NOMO-1 treated with dmso at 0.1 percent for 144 hours (cell line): ENCODE measurements around the gene DIAPH1.

ENCODE experiments used
- DNase-seq: peaks from one replicate; lab custom pipeline; 2025; ENCODE audit not compliant: unreplicated experiment; lab: John Stamatoyannopoulos, UW

The DIAPH1 gene

DNA sequence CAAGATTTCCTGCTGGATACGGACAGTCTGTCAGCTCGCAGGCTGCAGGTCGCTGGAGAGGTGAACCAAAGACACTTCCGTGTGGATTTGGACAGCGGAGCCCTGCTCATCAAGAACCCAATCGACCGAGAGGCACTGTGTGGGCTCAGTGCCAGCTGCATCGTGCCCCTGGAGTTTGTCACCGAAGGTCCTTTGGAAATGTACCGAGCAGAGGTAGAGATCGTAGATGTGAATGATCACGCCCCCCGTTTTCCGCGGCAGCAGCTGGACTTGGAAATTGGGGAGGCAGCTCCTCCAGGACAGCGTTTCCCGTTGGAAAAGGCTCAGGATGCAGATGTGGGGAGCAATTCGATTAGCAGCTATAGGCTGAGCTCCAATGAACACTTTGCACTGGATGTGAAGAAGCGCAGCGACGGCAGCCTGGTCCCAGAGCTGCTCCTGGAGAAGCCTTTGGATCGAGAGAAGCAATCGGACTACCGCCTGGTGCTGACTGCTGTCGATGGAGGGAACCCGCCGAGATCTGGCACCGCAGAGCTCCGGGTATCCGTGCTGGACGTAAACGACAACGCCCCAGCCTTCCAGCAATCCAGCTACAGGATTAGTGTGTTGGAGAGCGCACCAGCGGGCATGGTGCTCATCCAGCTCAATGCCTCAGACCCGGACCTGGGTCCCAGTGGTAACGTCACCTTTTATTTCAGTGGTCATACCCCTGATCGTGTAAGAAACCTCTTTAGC lies 133.3 kb downstream of the DIAPH1 start:
- DNase-seq, result no peak

DNA sequence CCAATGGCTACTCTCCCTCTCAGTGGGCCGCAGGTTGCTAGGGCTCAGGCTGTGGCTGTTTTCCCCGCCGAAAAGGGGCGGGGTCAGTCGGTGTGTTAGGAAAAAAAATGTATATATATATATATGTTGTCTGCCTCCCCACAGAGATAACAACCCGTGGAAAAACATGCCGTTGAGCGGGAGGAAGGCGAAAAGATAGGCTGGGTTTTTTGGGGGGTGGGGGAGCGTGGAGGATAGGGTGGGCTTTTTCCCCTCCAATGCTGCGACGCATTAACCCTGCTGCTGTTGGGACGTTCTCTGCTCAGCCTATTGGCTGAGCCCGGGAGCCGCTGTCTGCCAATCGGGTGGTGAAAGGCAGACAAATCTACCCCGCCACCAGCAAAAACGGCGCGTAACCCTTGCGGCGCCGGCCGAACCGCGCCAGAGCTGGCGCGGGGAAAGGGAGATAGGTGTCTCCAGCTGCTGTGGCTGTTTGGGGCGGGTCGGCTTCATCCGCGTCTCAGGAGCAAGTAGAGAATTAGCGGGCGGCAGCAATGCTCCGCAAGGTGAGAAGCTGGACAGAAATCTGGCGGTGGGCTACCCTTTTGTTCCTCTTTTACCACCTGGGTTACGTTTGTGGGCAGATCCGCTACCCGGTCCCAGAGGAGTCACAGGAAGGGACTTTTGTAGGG lies 134.0 kb downstream of the DIAPH1 start, which contains the start of gene PCDHGC4:
Gene PCDHGC4, plus strand, starts transcription at position 390 of the 671 bp plus-strand sequence. Its CDS starts 144 bp downstream, at position 534.
- DNase-seq, result no peak

DNA sequence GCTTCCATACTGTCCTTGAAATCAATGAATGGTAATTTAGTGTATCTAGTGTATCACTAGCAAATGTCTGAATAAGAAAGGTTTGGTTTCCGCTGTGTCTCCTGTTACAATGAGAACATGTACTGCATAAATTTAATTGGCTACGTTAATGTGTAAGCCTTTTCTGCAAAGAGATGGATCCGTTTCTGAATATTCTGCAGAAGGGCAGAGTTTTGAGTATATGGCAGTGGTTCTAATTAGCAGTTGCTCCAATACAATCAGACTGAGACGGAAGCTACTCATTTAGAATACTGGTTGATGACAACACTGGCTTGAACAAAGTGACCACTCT lies 134.5 kb downstream of the DIAPH1 start:
- DNase-seq, result no peak

DNA sequence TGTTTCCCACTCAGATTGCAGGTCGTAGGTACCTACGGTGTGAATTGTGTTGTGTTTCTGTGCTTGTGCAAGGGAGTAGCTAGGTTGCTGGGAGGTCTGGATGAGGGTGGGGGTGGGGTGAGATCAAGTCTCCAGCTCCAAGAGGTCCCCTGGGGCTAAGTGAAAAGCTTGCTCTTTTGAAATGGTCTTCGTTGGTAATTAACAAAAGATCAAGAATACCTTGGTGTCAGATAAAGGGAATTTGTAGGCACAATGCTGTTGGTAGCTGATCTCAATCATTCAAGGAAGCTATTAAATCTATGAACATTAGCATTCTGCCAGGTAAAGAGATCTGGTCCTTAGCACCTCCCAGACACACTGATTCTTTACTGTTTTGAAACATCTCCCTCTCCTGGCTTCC lies 134.9 kb downstream of the DIAPH1 start:
- no peak for DNase-seq

DNA sequence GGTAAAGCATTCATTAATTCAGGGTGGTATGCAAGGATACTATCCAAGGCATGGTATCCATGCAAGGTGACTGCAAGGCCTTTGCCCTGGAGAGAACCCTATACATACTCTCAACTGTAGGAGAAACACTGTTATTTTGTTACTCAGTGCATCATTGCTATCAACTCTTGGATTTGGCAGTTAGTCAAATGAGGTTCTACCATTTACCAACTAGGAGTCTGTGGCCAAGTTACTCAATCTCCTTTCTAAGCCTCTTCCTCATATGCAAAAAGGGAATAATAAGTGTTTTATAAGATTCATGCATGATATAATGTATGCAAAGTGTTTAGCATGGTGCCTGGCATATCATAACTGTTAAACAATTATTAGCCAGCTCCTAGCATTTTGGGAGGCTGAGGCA lies 139.0 kb downstream of the DIAPH1 start:
- no peak for DNase-seq

DNA sequence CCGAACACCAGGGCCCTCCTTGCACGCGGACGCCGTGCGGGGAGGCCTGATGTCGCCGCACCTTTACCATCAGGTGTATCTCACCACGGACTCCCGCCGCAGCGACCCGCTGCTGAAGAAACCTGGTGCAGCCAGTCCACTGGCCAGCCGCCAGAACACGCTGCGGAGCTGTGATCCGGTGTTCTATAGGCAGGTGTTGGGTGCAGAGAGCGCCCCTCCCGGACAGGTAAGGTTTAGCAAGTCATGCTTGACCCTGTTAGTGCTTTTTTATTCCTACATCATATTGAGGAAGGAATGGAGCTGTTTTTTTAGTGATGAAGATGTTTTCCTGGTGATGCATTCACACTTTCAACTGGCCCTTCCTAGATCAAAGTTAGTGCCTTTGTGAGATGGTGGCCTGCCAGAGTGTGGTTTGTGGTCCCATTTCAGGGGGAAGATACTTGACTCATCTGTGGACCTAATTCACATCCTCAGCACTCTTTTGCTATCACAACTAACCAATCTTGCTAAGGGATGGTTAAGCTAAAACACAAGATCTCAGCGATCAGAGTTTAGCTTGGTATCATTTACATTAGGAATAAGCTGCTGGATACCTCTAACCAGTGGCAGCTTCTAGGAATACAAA lies 140.4 kb downstream of the DIAPH1 start:
- no peak for DNase-seq

DNA sequence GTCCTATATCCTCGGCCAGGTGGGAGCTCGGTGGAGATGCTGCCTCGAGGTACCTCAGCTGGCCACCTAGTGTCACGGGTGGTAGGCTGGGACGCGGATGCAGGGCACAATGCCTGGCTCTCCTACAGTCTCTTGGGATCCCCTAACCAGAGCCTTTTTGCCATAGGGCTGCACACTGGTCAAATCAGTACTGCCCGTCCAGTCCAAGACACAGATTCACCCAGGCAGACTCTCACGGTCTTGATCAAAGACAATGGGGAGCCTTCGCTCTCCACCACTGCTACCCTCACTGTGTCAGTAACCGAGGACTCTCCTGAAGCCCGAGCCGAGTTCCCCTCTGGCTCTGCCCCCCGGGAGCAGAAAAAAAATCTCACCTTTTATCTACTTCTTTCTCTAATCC lies 141.0 kb downstream of the DIAPH1 start:
- no peak for DNase-seq

DNA sequence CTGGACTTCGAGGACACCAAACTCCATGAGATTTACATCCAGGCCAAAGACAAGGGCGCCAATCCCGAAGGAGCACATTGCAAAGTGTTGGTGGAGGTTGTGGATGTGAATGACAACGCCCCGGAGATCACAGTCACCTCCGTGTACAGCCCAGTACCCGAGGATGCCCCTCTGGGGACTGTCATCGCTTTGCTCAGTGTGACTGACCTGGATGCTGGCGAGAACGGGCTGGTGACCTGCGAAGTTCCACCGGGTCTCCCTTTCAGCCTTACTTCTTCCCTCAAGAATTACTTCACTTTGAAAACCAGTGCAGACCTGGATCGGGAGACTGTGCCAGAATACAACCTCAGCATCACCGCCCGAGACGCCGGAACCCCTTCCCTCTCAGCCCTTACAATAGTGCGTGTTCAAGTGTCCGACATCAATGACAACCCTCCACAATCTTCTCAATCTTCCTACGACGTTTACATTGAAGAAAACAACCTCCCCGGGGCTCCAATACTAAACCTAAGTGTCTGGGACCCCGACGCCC lies 141.7 kb downstream of the DIAPH1 start:
- no peak for DNase-seq

DNA sequence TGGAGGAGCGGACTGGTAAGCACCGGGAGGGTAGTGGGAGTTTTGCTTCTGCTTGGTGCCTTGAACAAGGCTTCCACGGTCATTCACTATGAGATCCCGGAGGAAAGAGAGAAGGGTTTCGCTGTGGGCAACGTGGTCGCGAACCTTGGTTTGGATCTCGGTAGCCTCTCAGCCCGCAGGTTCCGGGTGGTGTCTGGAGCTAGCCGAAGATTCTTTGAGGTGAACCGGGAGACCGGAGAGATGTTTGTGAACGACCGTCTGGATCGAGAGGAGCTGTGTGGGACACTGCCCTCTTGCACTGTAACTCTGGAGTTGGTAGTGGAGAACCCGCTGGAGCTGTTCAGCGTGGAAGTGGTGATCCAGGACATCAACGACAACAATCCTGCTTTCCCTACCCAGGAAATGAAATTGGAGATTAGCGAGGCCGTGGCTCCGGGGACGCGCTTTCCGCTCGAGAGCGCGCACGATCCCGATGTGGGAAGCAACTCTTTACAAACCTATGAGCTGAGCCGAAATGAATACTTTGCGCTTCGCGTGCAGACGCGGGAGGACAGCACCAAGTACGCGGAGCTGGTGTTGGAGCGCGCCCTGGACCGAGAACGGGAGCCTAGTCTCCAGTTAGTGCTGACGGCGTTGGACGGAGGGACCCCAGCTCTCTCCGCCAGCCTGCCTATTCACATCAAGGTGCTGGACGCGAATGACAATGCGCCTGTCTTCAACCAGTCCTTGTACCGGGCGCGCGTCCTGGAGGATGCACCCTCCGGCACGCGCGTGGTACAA lies 142.5 kb downstream of the DIAPH1 start:
- DNase-seq, result peak; percentile 18

DNA sequence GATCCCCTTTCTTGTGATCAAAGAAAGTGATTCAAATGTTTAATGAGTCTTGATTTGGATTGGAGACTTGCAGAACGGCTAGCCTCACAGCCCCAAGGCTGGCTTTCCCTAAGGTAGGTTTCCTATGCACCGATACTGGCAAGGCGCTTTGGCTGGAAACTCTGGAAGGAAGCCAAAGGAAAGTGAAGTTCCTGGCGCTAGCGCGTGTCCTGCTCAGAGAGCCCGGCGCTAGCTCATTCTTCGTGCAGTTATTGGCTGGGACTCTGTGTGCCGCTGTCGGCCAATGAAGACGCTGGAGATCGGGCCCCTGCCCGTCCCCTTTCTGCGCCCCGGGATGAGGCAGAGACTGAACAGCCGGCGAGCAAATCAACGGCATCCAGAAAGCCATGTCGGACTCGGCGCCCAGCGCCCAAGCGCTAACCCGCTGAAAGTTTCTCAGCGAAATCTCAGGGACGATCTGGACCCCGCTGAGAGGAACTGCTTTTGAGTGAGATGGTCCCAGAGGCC lies 143.1 kb downstream of the DIAPH1 start, which contains the start of gene PCDHGC3:
Gene PCDHGC3, plus strand, starts transcription at position 342 of the 507 bp plus-strand sequence. Its CDS starts 151 bp downstream, at position 493.
- peak; percentile 62 for DNase-seq

DNA sequence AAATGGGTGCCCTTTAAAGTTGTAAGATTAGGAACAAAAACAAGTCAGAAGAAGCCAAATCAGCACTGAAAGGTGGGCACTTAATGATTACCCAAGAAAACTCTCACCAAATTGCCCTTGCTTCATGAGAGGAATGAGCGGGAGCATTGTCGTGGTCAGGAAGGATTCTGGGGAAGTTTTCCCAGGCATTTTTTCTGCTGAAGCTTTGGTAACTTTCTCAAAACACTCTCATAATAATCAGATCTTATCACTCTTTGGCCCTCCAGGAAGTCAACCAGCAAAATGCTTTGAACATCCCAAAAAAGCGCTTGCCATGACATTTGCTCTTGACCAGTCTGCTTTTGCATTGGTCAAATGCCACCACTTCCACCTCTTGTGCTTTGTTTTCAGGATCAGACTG lies 153.4 kb downstream of the DIAPH1 start:
- no peak for DNase-seq
